Spleen (tissue), 11 donors: Measurements from ENCODE around the gene TRIM36. TPM values are rescaled to one million over a fixed set of nuclear protein-coding genes. Genes with fewer than 3 reads are reported as not detected.

ENCODE experiments used
- DNase-seq: peaks from one replicate; pipeline ENCODE4 v3.0.0-alpha.2; 2020
- H3K27ac ChIP-seq, 8 donors: fragments of 200-600 bp; sonication (generic) in 7 of 8; 1 replicate in 4 of 8; 2 replicates in 4 of 8; pipeline versions ENCODE4 v1.5.0 to v1.8.0; 2016 to 2021; ENCODE audit warnings: inconsistent platforms in 4 of 8, mild to moderate bottlenecking in 4 of 8, moderate library complexity in 1 of 8
- H3K27me3 ChIP-seq, 7 donors: fragments of 200-600 bp; sonication (generic) in 6 of 7; replicated peaks in 1 of 7; 1 replicate in 4 of 7; 2 replicates in 3 of 7; pipeline versions ENCODE4 v1.5.0 to v1.8.0; 2016 to 2021; ENCODE audit warnings: inconsistent platforms in 3 of 7, mild to moderate bottlenecking in 1 of 7
- H3K36me3 ChIP-seq, 6 donors: fragments of 200-600 bp; sonication (generic) in 5 of 6; 1 replicate in 4 of 6; 2 replicates in 2 of 6; pipeline versions ENCODE4 v1.5.0 to v1.8.0; 2016 to 2021; ENCODE audit warnings: inconsistent platforms in 2 of 6
- H3K4me1 ChIP-seq, 6 donors: fragments of 200-600 bp; sonication (generic) in 5 of 6; 1 replicate in 3 of 6; 2 replicates in 3 of 6; pipeline versions ENCODE4 v1.5.0 to v1.8.0; 2016 to 2021; ENCODE audit warnings: inconsistent platforms in 3 of 6
- H3K4me3 ChIP-seq, 8 donors: fragments of 200-600 bp; sonication (generic) in 7 of 8; 1 replicate in 4 of 8; 2 replicates in 4 of 8; pipeline versions ENCODE4 v1.5.0 to v1.8.0; 2016 to 2021; ENCODE audit warnings: inconsistent platforms in 4 of 8, mild to moderate bottlenecking in 4 of 8, moderate library complexity in 2 of 8
- H3K9me3 ChIP-seq, 8 donors: fragments of 200-600 bp; sonication (generic) in 7 of 8; 1 replicate in 4 of 8; 2 replicates in 4 of 8; pipeline versions ENCODE4 v1.5.0 to v1.8.0; 2016 to 2021; ENCODE audit warnings: inconsistent platforms in 4 of 8
- CTCF ChIP-seq, 11 experiments: fragments of 200-600 bp in 7 of 11; fragments of 450-650 bp in 4 of 11; sonication (generic) in 4 of 11; IDR thresholded peaks in 8 of 11; conservative IDR thresholded peaks in 3 of 11; 1 replicate in 7 of 11; 2 replicates in 4 of 11; pipeline versions ENCODE4 v1.4.0 to v1.8.0; 2016 to 2021; ENCODE audit warnings: antibody characterized with exemption in 11 of 11, inconsistent platforms in 4 of 11, mild to moderate bottlenecking in 1 of 11
- POLR2A ChIP-seq, 3 donors: fragments of 450-650 bp; IDR thresholded peaks; one replicate each; pipeline ENCODE4 v1.5.1; 2017; ENCODE audit warnings: antibody characterized with exemption in 3 of 3, mild to moderate bottlenecking in 1 of 3
- POLR2AphosphoS5 ChIP-seq, 3 donors: sonication (generic); formaldehyde crosslinking; IDR thresholded peaks; one replicate each; pipeline ENCODE4 v1.5.1; 2017; ENCODE audit warnings: antibody characterized with exemption in 3 of 3
- WGBS, 5 donors: extraction: QIAGEN DNeasy Blood & Tissue Kit in 3 of 5; methylation state at CpG; one replicate each; pipeline versions ENCODE4 v1.1.5 to v1.1.7; 2013 to 2018; 5-methylcytosine and 5-hydroxymethylcytosine counted together
- intact Hi-C: fragments of 100-400 bp; cut with DNase I; formaldehyde crosslinking; loops from one replicate; pipeline ENCODE4 v1.15.0; 2023; ENCODE audit warnings: low total_unique reads
- polyA plus RNA-seq, 3 donors: library from polyadenylated mRNA; stranded (reverse); fragments of 200-250 nt; gene quantifications; one replicate each; pipeline ENCODE4 v1.2.1, GENCODE V29; 2013
- total RNA-seq, 7 donors: library from RNA; depleted of rRNA in 3 of 7; stranded (reverse); fragments of >200 nt in 3 of 7; fragmentation: NEBNext Ultra II Directional in 4 of 7; extraction: Animal tissue kit (Norgen Biotek cat#: 25700) in 4 of 7; gene quantifications; one replicate each; pipeline versions ENCODE4 v1.1.0 to v1.2.1, GENCODE V29; 2016 to 2021
- donor health status: healthy with polysubstance abuse.
- donor health status: DM: no; HTN: no; CAD: no; lungs with moderate emphysema.
- donor health status: DM: no; HTN: no; CAD: no.
- donor health status: Bipolar disorder and iron deficiency.
- donor health status: healthy.
- donor health status: DM: no; HTN: no; CAD: no.
- donor health status: DM: yes; HTN: yes; CAD: no.

The TRIM36 gene
- total and polyA plus RNA-seq, 10 donors, result 0.18 to 6.3 (median 1.6) TPM

- Histone ChIP-seq H3K27me3 (peaks cover 0 to 19% (median 0%) of the 10 kb centered on the region in 7 donors), H3K27ac (no peak overlapping the region), H3K9me3 (peaks cover 2 to 35% (median 22%) of the 10 kb centered on the region in 8 donors), H3K4me3 (no peak overlapping the region), H3K36me3 (no peaks in the 10 kb centered on the region), H3K4me1 (no peaks in the 10 kb centered on the region)
- no peak for DNase-seq
- intact Hi-C loops, result no loop called here
- no peak for TF ChIP-seq POLR2A (IDR thresholded peaks at IDR 0.05)
- no peak for TF ChIP-seq POLR2AphosphoS5 (IDR thresholded peaks at IDR 0.05)
- TF ChIP-seq CTCF (IDR thresholded peaks at IDR 0.05 in 8 of 11, conservative IDR thresholded peaks at IDR 0.05 in 3 of 11), result no peak
- WGBS, 5 donors, result 88 to 92% (median 89%) methylated on average over 6 of the region's 6 CpGs
Measured at GRCh38 chr5:115151208-115151805, 18.4 kb downstream of the TRIM36 start.

GRCh38 chr5:115150512-115150911 is 19.2 kb downstream of the TRIM36 start:
- no peak for DNase-seq
- H3K4me3 ChIP-seq, result no peak overlapping the region
- peaks cover 0 to 13% (median 0%) of the 10 kb centered on the region in 7 donors for H3K27me3 ChIP-seq
- H3K27ac ChIP-seq, result no peak overlapping the region
- peaks cover 2 to 31% (median 22%) of the 10 kb centered on the region in 8 donors for H3K9me3 ChIP-seq
- intact Hi-C loops, result no loop called here
- no peak for TF ChIP-seq CTCF (IDR thresholded peaks at IDR 0.05 in 8 of 11, conservative IDR thresholded peaks at IDR 0.05 in 3 of 11)
- TF ChIP-seq POLR2A (IDR thresholded peaks at IDR 0.05), result no peak
- TF ChIP-seq POLR2AphosphoS5 (IDR thresholded peaks at IDR 0.05), result no peak
- no peaks in the 10 kb centered on the region for H3K36me3 ChIP-seq
- no peaks in the 10 kb centered on the region for H3K4me1 ChIP-seq
- WGBS, 5 donors, result 71 to 86% (median 80%) methylated on average over 5 of the region's 5 CpGs

DNA sequence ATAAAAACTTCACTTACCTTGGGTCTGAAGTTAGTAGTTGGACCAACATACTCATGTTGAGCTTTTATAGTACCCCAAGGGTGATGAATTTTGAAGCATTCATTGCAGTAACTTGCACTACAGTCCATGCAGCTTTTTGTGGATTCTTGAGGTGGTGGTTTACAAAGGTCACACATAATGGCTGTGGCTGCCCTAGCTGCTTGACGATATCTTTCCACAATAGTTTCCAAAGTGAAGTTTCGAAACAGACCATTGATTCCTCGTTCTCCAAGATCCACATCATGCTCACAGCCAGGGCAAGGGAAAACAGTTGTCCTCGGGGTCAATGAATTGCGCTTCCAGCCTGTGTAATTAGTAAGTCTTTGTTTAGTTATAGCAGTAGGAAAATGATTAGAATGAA is 22.7 kb downstream of the TRIM36 start:
- H3K4me1 ChIP-seq, result no peaks in the 10 kb centered on the region
- no peaks in the 10 kb centered on the region for H3K36me3 ChIP-seq
- H3K9me3 ChIP-seq, result peaks cover 0 to 14% (median 6%) of the 10 kb centered on the region in 8 donors
- peaks cover 0 to 7% (median 0%) of the 10 kb centered on the region in 7 donors for H3K27me3 ChIP-seq
- intact Hi-C loops, result no loop called here
- no peak overlapping the region for H3K4me3 ChIP-seq
- WGBS, 5 donors, result 77 to 87% (median 80%) methylated on average over 5 of the region's 5 CpGs
- DNase-seq, result no peak
- TF ChIP-seq POLR2A (IDR thresholded peaks at IDR 0.05) (no peak), CTCF (IDR thresholded peaks at IDR 0.05 in 8 of 11, conservative IDR thresholded peaks at IDR 0.05 in 3 of 11) (no peak), POLR2AphosphoS5 (IDR thresholded peaks at IDR 0.05) (no peak)
- H3K27ac ChIP-seq, result no peak overlapping the region

GRCh38 chr5:115136294-115136693 is 33.4 kb downstream of the TRIM36 start:
- Histone ChIP-seq H3K4me1 (peaks cover 0 to 3% (median 0%) of the 10 kb centered on the region in 6 donors), H3K4me3 (no peak overlapping the region), H3K9me3 (no peaks in the 10 kb centered on the region), H3K36me3 (no peaks in the 10 kb centered on the region), H3K27me3 (peaks cover 0 to 15% (median 0%) of the 10 kb centered on the region in 7 donors), H3K27ac (no peak overlapping the region)
- intact Hi-C loops, result no loop called here
- 90 to 100% (median 95%) methylated on average over 2 of the region's 2 CpGs for WGBS, 5 donors
- DNase-seq, result no peak
- TF ChIP-seq CTCF (IDR thresholded peaks at IDR 0.05 in 8 of 11, conservative IDR thresholded peaks at IDR 0.05 in 3 of 11), result no peak
- no peak for TF ChIP-seq POLR2A (IDR thresholded peaks at IDR 0.05)
- no peak for TF ChIP-seq POLR2AphosphoS5 (IDR thresholded peaks at IDR 0.05)
